Muscle layer of duodenum (tissue), 2 donors: ENCODE measurements around the gene SKAP2.

Source experiments
- H3K27ac ChIP-seq: one replicate; pipeline ENCODE4 v1.7.0; 2013; ENCODE audit warnings: mild to moderate bottlenecking, low read length
- H3K27me3 ChIP-seq: one replicate; pipeline ENCODE4 v1.7.0; 2013; ENCODE audit warnings: low read depth, mild to moderate bottlenecking, control low read depth, low read length
- H3K36me3 ChIP-seq, 2 donors: one replicate each; pipeline ENCODE4 v1.7.0; 2013; ENCODE audit warnings: low read length in 2 of 2, control low read depth in 1 of 2, mild to moderate bottlenecking in 1 of 2; ENCODE audit not compliant: insufficient read depth in 2 of 2, control insufficient read depth in 1 of 2
- H3K4me1 ChIP-seq, 2 donors: one replicate each; pipeline ENCODE4 v1.7.0; 2013; ENCODE audit warnings: low read length in 2 of 2, mild to moderate bottlenecking in 2 of 2, control low read depth in 1 of 2, moderate library complexity in 1 of 2; ENCODE audit not compliant: insufficient read depth in 2 of 2, control insufficient read depth in 1 of 2
- H3K4me3 ChIP-seq, 2 donors: one replicate each; pipeline ENCODE4 v1.7.0; 2013; ENCODE audit warnings: low read length in 2 of 2, low read depth in 1 of 2, mild to moderate bottlenecking in 1 of 2
- H3K9me3 ChIP-seq, 2 donors: one replicate each; pipeline ENCODE4 v1.7.0; 2013; ENCODE audit warnings: low read length in 2 of 2, control low read depth in 1 of 2, mild to moderate bottlenecking in 1 of 2; ENCODE audit not compliant: control insufficient read depth in 1 of 2
- donor health status: healthy.

The SKAP2 gene

GRCh38 chr7:26680587-26680986 lies 183.8 kb downstream of the SKAP2 start:
- Histone ChIP-seq H3K4me1 (peaks cover 3 to 13% of the 10 kb centered on the region in 2 donors), H3K27me3 (no peaks in the 10 kb centered on the region), H3K9me3 (no peaks in the 10 kb centered on the region), H3K4me3 (no peak overlapping the region), H3K27ac (no peak overlapping the region), H3K36me3 (no peaks in the 10 kb centered on the region)

- H3K27me3 ChIP-seq: no peaks in the 10 kb centered on the region
- H3K36me3 ChIP-seq: no peaks in the 10 kb centered on the region
- no peak overlapping the region for H3K4me3 ChIP-seq
- H3K27ac ChIP-seq: no peak overlapping the region
- no peaks in the 10 kb centered on the region for H3K9me3 ChIP-seq
- no peaks in the 10 kb centered on the region for H3K4me1 ChIP-seq
Observed at GRCh38 chr7:26675143-26675887, 189.1 kb downstream of the SKAP2 start.

- H3K36me3 ChIP-seq: no peaks in the 10 kb centered on the region
- no peaks in the 10 kb centered on the region for H3K4me1 ChIP-seq
- H3K4me3 ChIP-seq: no peak overlapping the region
- no peaks in the 10 kb centered on the region for H3K27me3 ChIP-seq
- no peak overlapping the region for H3K27ac ChIP-seq
- no peaks in the 10 kb centered on the region for H3K9me3 ChIP-seq
Observed at GRCh38 chr7:26673858-26674257, 190.5 kb downstream of the SKAP2 start.

- no peak overlapping the region for H3K4me3 ChIP-seq
- no peak overlapping the region for H3K27ac ChIP-seq
Observed at GRCh38 chr7:26673271-26673670, 191.1 kb downstream of the SKAP2 start.

GRCh38 chr7:26670841-26671240 lies 193.5 kb downstream of the SKAP2 start:
- no peaks in the 10 kb centered on the region for H3K9me3 ChIP-seq
- H3K4me1 ChIP-seq: peaks cover 0 to 7% of the 10 kb centered on the region in 2 donors
- no peak overlapping the region for H3K4me3 ChIP-seq
- no peak overlapping the region for H3K27ac ChIP-seq
- no peaks in the 10 kb centered on the region for H3K36me3 ChIP-seq
- no peaks in the 10 kb centered on the region for H3K27me3 ChIP-seq

More at GRCh38 chr7:26673271-26673670, 191.1 kb downstream of the SKAP2 start:
- Histone ChIP-seq H3K36me3 (no peaks in the 10 kb centered on the region), H3K27me3 (no peaks in the 10 kb centered on the region), H3K4me1 (no peaks in the 10 kb centered on the region), H3K9me3 (no peaks in the 10 kb centered on the region)

GRCh38 chr7:26670290-26670689 lies 194.1 kb downstream of the SKAP2 start:
- Histone ChIP-seq H3K9me3 (no peaks in the 10 kb centered on the region), H3K27ac (no peak overlapping the region), H3K27me3 (no peaks in the 10 kb centered on the region), H3K4me3 (no peak overlapping the region), H3K4me1 (peaks cover 0 to 7% of the 10 kb centered on the region in 2 donors), H3K36me3 (no peaks in the 10 kb centered on the region)

- H3K36me3 ChIP-seq: no peaks in the 10 kb centered on the region
- H3K27ac ChIP-seq: no peak overlapping the region
- H3K27me3 ChIP-seq: no peaks in the 10 kb centered on the region
- no peak overlapping the region for H3K4me3 ChIP-seq
- H3K4me1 ChIP-seq: peaks cover 0 to 7% of the 10 kb centered on the region in 2 donors
- H3K9me3 ChIP-seq: no peaks in the 10 kb centered on the region
Observed at GRCh38 chr7:26668821-26669220, 195.6 kb downstream of the SKAP2 start.

- Histone ChIP-seq H3K4me3 (no peak overlapping the region), H3K27ac (no peak overlapping the region), H3K27me3 (no peaks in the 10 kb centered on the region)
Observed at GRCh38 chr7:26667514-26668133, 196.8 kb downstream of the SKAP2 start.

GRCh38 chr7:26664735-26665416 lies 199.5 kb downstream of the SKAP2 start:
- Histone ChIP-seq H3K4me1 (peaks cover 0 to 7% of the 10 kb centered on the region in 2 donors), H3K36me3 (no peaks in the 10 kb centered on the region), H3K4me3 (no peak overlapping the region), H3K27me3 (no peaks in the 10 kb centered on the region), H3K9me3 (no peaks in the 10 kb centered on the region), H3K27ac (no peak overlapping the region)

More at GRCh38 chr7:26667514-26668133, 196.8 kb downstream of the SKAP2 start:
- Histone ChIP-seq H3K36me3 (no peaks in the 10 kb centered on the region), H3K4me1 (peaks cover 0 to 7% of the 10 kb centered on the region in 2 donors), H3K9me3 (no peaks in the 10 kb centered on the region)

- Histone ChIP-seq H3K27me3 (no peaks in the 10 kb centered on the region), H3K27ac (no peak overlapping the region), H3K36me3 (no peaks in the 10 kb centered on the region), H3K4me1 (peaks cover 0 to 7% of the 10 kb centered on the region in 2 donors), H3K4me3 (no peak overlapping the region), H3K9me3 (no peaks in the 10 kb centered on the region)
Observed at GRCh38 chr7:26664274-26664673, 200.1 kb downstream of the SKAP2 start.

GRCh38 chr7:26663874-26664273 lies 200.5 kb downstream of the SKAP2 start:
- Histone ChIP-seq H3K9me3 (no peaks in the 10 kb centered on the region), H3K27me3 (no peaks in the 10 kb centered on the region), H3K36me3 (no peaks in the 10 kb centered on the region), H3K4me1 (peaks cover 0 to 7% of the 10 kb centered on the region in 2 donors), H3K27ac (no peak overlapping the region), H3K4me3 (no peak overlapping the region)
